A673 (cell line): Measurements from ENCODE around the gene FCGR3A.
"Not testable (repeated sequence)": the region's sequence is repeated elsewhere in the genome, so short reads cannot be mapped to it uniquely, and the experiment has no call there.

Source experiments
- EZH2 ChIP-seq: fragments of 200-600 bp; sonication (generic); IDR thresholded peaks from 2 replicates; pipeline ENCODE4 v1.6.1; 2017; ENCODE audit warnings: borderline replicate concordance, low read depth, mild to moderate bottlenecking, mixed read lengths, antibody characterized with exemption, low read length; ENCODE audit not compliant: poor library complexity, severe bottlenecking
- TF ChIP-seq, protein P1 (sequence below): fragments of 300-800, 200-600 bp; sonication (generic); conservative IDR thresholded peaks from 2 replicates; pipeline ENCODE4 v1.5.1; 2017; ENCODE audit warnings: low read depth, mild to moderate bottlenecking, antibody characterized with exemption, low read length, moderate library complexity, mixed read lengths

DNA sequence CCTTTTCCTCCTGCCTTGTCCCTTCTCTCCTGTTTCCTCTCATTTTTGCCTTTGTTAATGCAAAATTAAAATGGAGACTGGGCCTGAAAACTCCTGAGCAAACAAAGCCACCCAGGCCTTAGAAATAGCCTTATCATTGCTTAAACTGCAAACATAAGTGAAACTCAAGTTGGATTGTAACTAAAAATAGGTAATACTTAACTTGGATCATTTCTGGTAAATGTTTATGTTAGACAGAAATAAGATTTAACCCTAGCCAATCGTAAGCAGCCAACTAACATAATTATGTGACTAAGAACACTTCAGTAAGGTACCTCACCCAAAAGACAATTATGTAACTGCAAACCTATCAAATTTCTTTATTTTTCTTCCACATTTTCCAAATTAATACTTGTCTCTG, 35.7 kb downstream of the FCGR3A start:
- TF ChIP-seq, protein P1, sequence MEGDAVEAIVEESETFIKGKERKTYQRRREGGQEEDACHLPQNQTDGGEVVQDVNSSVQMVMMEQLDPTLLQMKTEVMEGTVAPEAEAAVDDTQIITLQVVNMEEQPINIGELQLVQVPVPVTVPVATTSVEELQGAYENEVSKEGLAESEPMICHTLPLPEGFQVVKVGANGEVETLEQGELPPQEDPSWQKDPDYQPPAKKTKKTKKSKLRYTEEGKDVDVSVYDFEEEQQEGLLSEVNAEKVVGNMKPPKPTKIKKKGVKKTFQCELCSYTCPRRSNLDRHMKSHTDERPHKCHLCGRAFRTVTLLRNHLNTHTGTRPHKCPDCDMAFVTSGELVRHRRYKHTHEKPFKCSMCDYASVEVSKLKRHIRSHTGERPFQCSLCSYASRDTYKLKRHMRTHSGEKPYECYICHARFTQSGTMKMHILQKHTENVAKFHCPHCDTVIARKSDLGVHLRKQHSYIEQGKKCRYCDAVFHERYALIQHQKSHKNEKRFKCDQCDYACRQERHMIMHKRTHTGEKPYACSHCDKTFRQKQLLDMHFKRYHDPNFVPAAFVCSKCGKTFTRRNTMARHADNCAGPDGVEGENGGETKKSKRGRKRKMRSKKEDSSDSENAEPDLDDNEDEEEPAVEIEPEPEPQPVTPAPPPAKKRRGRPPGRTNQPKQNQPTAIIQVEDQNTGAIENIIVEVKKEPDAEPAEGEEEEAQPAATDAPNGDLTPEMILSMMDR = not testable (repeated sequence)
- TF ChIP-seq EZH2 = not testable (repeated sequence)
